DND-41 (cell line): ENCODE data around the gene SEMA4A.

Experiments used
- ATAC-seq: fragments of 200-7000 bp; cut with Tn5 transposase; 3 replicates; pipeline ENCODE4 v1.9.1; 2021; ENCODE audit warnings: low read depth; ENCODE audit not compliant: insufficient read depth
- DNase-seq: peaks from one replicate; pipeline ENCODE4 v3.0.0-alpha.2; 2020
- H2AFZ ChIP-seq: 2 replicates; pipeline ENCODE4 v1.6.0; 2012; ENCODE audit warnings: low read depth, low read length
- H3K27ac ChIP-seq: 2 replicates; pipeline ENCODE4 v1.5.1; 2012; ENCODE audit warnings: low read length, inconsistent platforms
- H3K27me3 ChIP-seq: fragments of 200-600 bp; sonication (generic); 2 replicates; pipeline ENCODE4 v1.6.0; 2012; ENCODE audit warnings: low read length, mild to moderate bottlenecking, inconsistent platforms; ENCODE audit not compliant: insufficient read depth, poor library complexity
- H3K36me3 ChIP-seq: 2 replicates; pipeline ENCODE4 v1.5.1; 2012; ENCODE audit warnings: low read length, inconsistent platforms; ENCODE audit not compliant: insufficient read depth
- H3K4me1 ChIP-seq: 2 replicates; pipeline ENCODE4 v1.5.1; 2012; ENCODE audit warnings: mild to moderate bottlenecking, low read length; ENCODE audit not compliant: insufficient read depth
- H3K4me2 ChIP-seq: 2 replicates; pipeline ENCODE4 v1.6.0; 2012; ENCODE audit warnings: mild to moderate bottlenecking, moderate library complexity, low read length, inconsistent platforms; ENCODE audit not compliant: insufficient read depth
- H3K4me3 ChIP-seq, 2 experiments: fragments of 200-600 bp in 1 of 2; shearing (Covaris generic) in 1 of 2; 2 replicates each; pipeline ENCODE4 v1.5.1; 2012 to 2016; ENCODE audit warnings: inconsistent platforms in 2 of 2, low read length in 2 of 2, mild to moderate bottlenecking in 2 of 2, low read depth in 1 of 2, moderate library complexity in 1 of 2
- H3K79me2 ChIP-seq: 2 replicates; pipeline ENCODE4 v1.6.0; 2012; ENCODE audit warnings: low read length, inconsistent platforms; ENCODE audit not compliant: insufficient read depth
- H3K9ac ChIP-seq: 2 replicates; pipeline ENCODE4 v1.6.0; 2012; ENCODE audit warnings: low read depth, mild to moderate bottlenecking, inconsistent platforms, low read length, moderate library complexity
- H3K9me3 ChIP-seq: 2 replicates; pipeline ENCODE4 v1.5.1; 2012; ENCODE audit warnings: low read length, moderate library complexity, mild to moderate bottlenecking, inconsistent platforms; ENCODE audit not compliant: insufficient read depth, severe bottlenecking
- H4K20me1 ChIP-seq: 2 replicates; pipeline ENCODE4 v1.6.0; 2012; ENCODE audit warnings: low read length; ENCODE audit not compliant: insufficient read depth
- CTCF ChIP-seq: IDR thresholded peaks from 2 replicates; pipeline ENCODE4 v1.5.1; 2012; ENCODE audit warnings: borderline replicate concordance, low read length, moderate library complexity, mild to moderate bottlenecking; ENCODE audit not compliant: poor library complexity, severe bottlenecking; ENCODE audit errors: extremely low read depth
- EZH2 ChIP-seq: IDR thresholded peaks from 3 replicates; pipeline ENCODE4 v1.6.1; 2012; ENCODE audit warnings: borderline replicate concordance, low read depth, mild to moderate bottlenecking, moderate library complexity, low read length, inconsistent platforms; ENCODE audit not compliant: severe bottlenecking

Gene SEMA4A

GRCh38 chr1:156194300-156194652 lies 40.9 kb downstream of the SEMA4A start:
- DNase-seq (no peak), ATAC-seq (no peak)
- peak overlapping the region; percentile 71 for H3K9ac ChIP-seq
- H3K9me3 ChIP-seq: no peaks in the 10 kb centered on the region
- H3K36me3 ChIP-seq: peaks cover 22% of the 10 kb centered on the region
- H3K27ac ChIP-seq: peak overlapping the region; percentile 75
- H3K4me2 ChIP-seq: peak overlapping the region; percentile 98
- H2AFZ ChIP-seq: peak overlapping the region; percentile 75
- H3K27me3 ChIP-seq: no peaks in the 10 kb centered on the region
- peaks cover 50% of the 10 kb centered on the region for H3K79me2 ChIP-seq
- peaks cover 33% of the 10 kb centered on the region for H3K4me1 ChIP-seq
- H3K4me3 ChIP-seq: peak overlapping the region; percentile 71 to 93
- peaks cover 13% of the 10 kb centered on the region; the same call in 1 of the 2 replicates for H4K20me1 ChIP-seq
- TF ChIP-seq CTCF (no peak), EZH2 (no peak)

- Histone ChIP-seq H2AFZ (no peak overlapping the region), H4K20me1 (peaks cover 13% of the 10 kb centered on the region; the same call in 1 of the 2 replicates), H3K36me3 (peaks cover 38% of the 10 kb centered on the region), H3K27ac (no peak overlapping the region), H3K4me1 (peaks cover 33% of the 10 kb centered on the region), H3K79me2 (peaks cover 53% of the 10 kb centered on the region), H3K4me2 (peak overlapping the region; percentile 98; the same call in 1 of the 2 replicates), H3K27me3 (no peaks in the 10 kb centered on the region), H3K9me3 (no peaks in the 10 kb centered on the region), H3K4me3 (no peak overlapping the region), H3K9ac (no peak overlapping the region)
- no peak for TF ChIP-seq EZH2
- no peak for TF ChIP-seq CTCF
- DNase-seq (no peak), ATAC-seq (no peak)
Observed at GRCh38 chr1:156195853-156196252, 42.5 kb downstream of the SEMA4A start.

GRCh38 chr1:156196445-156196844 lies 43.1 kb downstream of the SEMA4A start:
- peak overlapping the region; percentile 98; the same call in 1 of the 2 replicates for H3K4me2 ChIP-seq
- H3K4me3 ChIP-seq: no peak overlapping the region
- DNase-seq: no peak
- peaks cover 33% of the 10 kb centered on the region for H3K4me1 ChIP-seq
- H3K9ac ChIP-seq: no peak overlapping the region
- H3K27ac ChIP-seq: no peak overlapping the region
- peaks cover 54% of the 10 kb centered on the region for H3K79me2 ChIP-seq
- no peaks in the 10 kb centered on the region for H3K9me3 ChIP-seq
- peaks cover 13% of the 10 kb centered on the region; the same call in 1 of the 2 replicates for H4K20me1 ChIP-seq
- H2AFZ ChIP-seq: no peak overlapping the region
- no peaks in the 10 kb centered on the region for H3K27me3 ChIP-seq
- TF ChIP-seq EZH2: no peak
- peaks cover 38% of the 10 kb centered on the region for H3K36me3 ChIP-seq
- ATAC-seq: no peak

- H3K79me2 ChIP-seq: peaks cover 73% of the 10 kb centered on the region
- TF ChIP-seq EZH2: no peak
- no peak for TF ChIP-seq CTCF
- H3K9me3 ChIP-seq: no peaks in the 10 kb centered on the region
- no peak overlapping the region for H2AFZ ChIP-seq
- no peak overlapping the region for H3K4me2 ChIP-seq
- H3K4me1 ChIP-seq: peaks cover 25% of the 10 kb centered on the region
- ATAC-seq (no peak), DNase-seq (no peak)
- H3K27me3 ChIP-seq: no peaks in the 10 kb centered on the region
- H4K20me1 ChIP-seq: peaks cover 17% of the 10 kb centered on the region; the same call in 1 of the 2 replicates
- peaks cover 52% of the 10 kb centered on the region for H3K36me3 ChIP-seq
- H3K27ac ChIP-seq: no peak overlapping the region
- no peak overlapping the region for H3K4me3 ChIP-seq
- H3K9ac ChIP-seq: no peak overlapping the region
Observed at GRCh38 chr1:156198831-156199349, 45.5 kb downstream of the SEMA4A start.
